ENCODE measurements around the gene PTPRZ1. TPM values are rescaled to one million over a fixed set of nuclear protein-coding genes. Genes with fewer than 3 reads are reported as not detected.

PTPRZ1 gene
- total and polyA plus RNA-seq, 2 of the 13 experiments (the other 11 are each of a cell fraction or from before 2014, with no cell fraction given) = not detected

DNA sequence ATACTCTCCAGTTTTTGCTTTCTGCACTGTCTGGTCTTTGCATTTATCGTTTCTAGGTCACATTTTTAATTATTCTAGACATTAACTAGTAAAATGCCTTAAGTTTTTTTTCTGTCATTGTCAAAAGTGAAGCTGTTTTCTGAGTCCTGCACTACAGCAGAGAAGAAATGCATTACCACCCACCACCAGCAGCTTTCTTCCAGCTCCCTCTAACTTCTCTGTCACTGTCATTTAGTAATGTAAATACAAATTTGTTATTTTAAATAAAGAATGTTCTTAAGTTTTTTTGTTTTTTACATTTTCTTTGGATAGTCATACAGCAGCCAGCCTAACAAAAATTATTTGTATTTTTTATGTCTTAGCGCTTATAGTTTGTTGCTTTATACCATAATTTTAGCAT, 18.8 kb downstream of the PTPRZ1 start (continued):
- TF ChIP-seq, protein P1, sequence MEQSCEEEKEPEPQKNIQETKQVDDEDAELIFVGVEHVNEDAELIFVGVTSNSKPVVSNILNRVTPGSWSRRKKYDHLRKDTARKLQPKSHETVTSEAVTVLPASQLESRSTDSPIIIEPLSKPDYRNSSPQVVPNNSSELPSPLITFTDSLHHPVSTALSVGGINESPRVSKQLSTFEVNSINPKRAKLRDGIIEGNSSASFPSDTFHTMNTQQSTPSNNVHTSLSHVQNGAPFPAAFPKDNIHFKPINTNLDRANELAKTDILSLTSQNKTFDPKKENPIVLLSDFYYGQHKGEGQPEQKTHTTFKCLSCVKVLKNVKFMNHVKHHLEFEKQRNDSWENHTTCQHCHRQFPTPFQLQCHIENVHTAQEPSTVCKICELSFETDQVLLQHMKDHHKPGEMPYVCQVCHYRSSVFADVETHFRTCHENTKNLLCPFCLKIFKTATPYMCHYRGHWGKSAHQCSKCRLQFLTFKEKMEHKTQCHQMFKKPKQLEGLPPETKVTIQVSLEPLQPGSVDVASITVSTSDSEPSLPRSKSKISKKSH (CRISPR knock-in tag; IDR thresholded peaks at IDR 0.05; ENCODE audit: borderline replicate concordance) = no peak

DNA sequence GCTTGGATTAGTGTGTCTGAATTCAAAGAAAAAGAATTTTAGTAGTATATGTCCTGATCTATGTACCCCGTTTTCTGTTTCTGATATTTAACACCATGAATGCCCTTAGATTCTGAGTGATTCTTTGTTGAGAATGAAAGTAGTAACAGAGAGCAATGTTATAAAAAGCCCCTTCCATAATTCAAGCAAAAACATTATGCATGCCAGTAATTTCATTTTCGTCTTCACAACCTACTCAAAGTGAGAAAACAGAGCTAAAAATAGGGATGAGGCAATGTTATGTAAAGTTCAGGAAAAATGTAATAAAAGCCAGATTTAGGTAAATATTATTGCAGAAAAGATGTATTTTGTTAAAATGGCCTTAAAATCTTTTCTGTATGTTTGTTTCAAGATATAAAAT, 28.1 kb downstream of the PTPRZ1 start:
- H3K4me2 ChIP-seq (ENCODE audit: low read depth, low read length) = no peak overlapping the region
- H3K4me3 ChIP-seq (replicated peaks in 1 of 3; ENCODE audit: insufficient read depth in 1 of 3, low read depth in 2 of 3, low read length in 3 of 3) = no peak overlapping the region
- no peaks in the 10 kb centered on the region for H4K20me1 ChIP-seq (ENCODE audit: insufficient read depth, low read length)
- WGBS (ENCODE audit: low lambda C conversion rate) = 0% methylated on average over 2 of the region's 2 CpGs
- no peaks in the 10 kb centered on the region for H3K27me3 ChIP-seq (ENCODE audit: control insufficient read depth in 1 of 2, insufficient read depth in 2 of 2, low read length in 2 of 2)
- H3K4me1 ChIP-seq (ENCODE audit: insufficient read depth, low read length) = no peaks in the 10 kb centered on the region
- H3K36me3 ChIP-seq (replicated peaks in 1 of 2; ENCODE audit: control insufficient read depth in 1 of 2, insufficient read depth in 2 of 2, low read length in 2 of 2) = no peaks in the 10 kb centered on the region
- H2AFZ ChIP-seq (ENCODE audit: low read length) = no peak overlapping the region
- BruUV-seq (replicated peaks) = no TSS peak
- H3K9ac ChIP-seq (ENCODE audit: insufficient read depth, low read depth, low read length) = no peak overlapping the region
- in situ Hi-C loops (cut with HindIII; ENCODE audit: extremely low pct_ligation_motif_present, low pct_unique_long_range_greater_than_20kb) = no loop called here
- CTCF ChIA-PET (ENCODE audit: low intra/inter-chr PET ratio, low total read pairs) = no interaction called here
- H3K79me2 ChIP-seq (ENCODE audit: insufficient read depth, low read length) = no peaks in the 10 kb centered on the region
- ATAC-seq = no peak
- no peaks in the 10 kb centered on the region for H3K9me3 ChIP-seq (ENCODE audit: low read length)
- POLR2A ChIA-PET = no interaction called here
- TF ChIP-seq EEA1 (CRISPR knock-in tag; IDR thresholded peaks at IDR 0.05; ENCODE audit: borderline replicate concordance) (no peak), IRF2 (CRISPR knock-in tag; IDR thresholded peaks at IDR 0.05) (no peak), MAFG (CRISPR knock-in tag; IDR thresholded peaks at IDR 0.05) (no peak), RBAK (CRISPR knock-in tag; IDR thresholded peaks at IDR 0.05) (no peak)
- TF ChIP-seq, protein P2, sequence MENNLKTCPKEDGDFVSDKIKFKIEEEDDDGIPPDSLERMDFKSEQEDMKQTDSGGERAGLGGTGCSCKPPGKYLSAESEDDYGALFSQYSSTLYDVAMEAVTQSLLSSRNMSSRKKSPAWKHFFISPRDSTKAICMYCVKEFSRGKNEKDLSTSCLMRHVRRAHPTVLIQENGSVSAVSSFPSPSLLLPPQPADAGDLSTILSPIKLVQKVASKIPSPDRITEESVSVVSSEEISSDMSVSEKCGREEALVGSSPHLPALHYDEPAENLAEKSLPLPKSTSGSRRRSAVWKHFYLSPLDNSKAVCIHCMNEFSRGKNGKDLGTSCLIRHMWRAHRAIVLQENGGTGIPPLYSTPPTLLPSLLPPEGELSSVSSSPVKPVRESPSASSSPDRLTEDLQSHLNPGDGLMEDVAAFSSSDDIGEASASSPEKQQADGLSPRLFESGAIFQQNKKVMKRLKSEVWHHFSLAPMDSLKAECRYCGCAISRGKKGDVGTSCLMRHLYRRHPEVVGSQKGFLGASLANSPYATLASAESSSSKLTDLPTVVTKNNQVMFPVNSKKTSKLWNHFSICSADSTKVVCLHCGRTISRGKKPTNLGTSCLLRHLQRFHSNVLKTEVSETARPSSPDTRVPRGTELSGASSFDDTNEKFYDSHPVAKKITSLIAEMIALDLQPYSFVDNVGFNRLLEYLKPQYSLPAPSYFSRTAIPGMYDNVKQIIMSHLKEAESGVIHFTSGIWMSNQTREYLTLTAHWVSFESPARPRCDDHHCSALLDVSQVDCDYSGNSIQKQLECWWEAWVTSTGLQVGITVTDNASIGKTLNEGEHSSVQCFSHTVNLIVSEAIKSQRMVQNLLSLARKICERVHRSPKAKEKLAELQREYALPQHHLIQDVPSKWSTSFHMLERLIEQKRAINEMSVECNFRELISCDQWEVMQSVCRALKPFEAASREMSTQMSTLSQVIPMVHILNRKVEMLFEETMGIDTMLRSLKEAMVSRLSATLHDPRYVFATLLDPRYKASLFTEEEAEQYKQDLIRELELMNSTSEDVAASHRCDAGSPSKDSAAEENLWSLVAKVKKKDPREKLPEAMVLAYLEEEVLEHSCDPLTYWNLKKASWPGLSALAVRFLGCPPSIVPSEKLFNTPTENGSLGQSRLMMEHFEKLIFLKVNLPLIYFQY (CRISPR knock-in tag; IDR thresholded peaks at IDR 0.05; ENCODE audit: borderline replicate concordance) = no peak
- TF ChIP-seq, protein P3, sequence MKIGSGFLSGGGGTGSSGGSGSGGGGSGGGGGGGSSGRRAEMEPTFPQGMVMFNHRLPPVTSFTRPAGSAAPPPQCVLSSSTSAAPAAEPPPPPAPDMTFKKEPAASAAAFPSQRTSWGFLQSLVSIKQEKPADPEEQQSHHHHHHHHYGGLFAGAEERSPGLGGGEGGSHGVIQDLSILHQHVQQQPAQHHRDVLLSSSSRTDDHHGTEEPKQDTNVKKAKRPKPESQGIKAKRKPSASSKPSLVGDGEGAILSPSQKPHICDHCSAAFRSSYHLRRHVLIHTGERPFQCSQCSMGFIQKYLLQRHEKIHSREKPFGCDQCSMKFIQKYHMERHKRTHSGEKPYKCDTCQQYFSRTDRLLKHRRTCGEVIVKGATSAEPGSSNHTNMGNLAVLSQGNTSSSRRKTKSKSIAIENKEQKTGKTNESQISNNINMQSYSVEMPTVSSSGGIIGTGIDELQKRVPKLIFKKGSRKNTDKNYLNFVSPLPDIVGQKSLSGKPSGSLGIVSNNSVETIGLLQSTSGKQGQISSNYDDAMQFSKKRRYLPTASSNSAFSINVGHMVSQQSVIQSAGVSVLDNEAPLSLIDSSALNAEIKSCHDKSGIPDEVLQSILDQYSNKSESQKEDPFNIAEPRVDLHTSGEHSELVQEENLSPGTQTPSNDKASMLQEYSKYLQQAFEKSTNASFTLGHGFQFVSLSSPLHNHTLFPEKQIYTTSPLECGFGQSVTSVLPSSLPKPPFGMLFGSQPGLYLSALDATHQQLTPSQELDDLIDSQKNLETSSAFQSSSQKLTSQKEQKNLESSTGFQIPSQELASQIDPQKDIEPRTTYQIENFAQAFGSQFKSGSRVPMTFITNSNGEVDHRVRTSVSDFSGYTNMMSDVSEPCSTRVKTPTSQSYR (CRISPR knock-in tag; IDR thresholded peaks at IDR 0.05; ENCODE audit: borderline replicate concordance) = no peak
- intact Hi-C loops (cut with micrococcal nuclease; ENCODE audit: unreplicated experiment) = no loop called here
- no peak for FAIRE-seq
- DNase-seq (ENCODE audit: low spot score) = no peak
- no peak overlapping the region for H3K27ac ChIP-seq (ENCODE audit: extremely low read length, insufficient read depth, low read length)
